ENCODE data around the gene TEX101. TPM values are rescaled to one million over a fixed set of nuclear protein-coding genes. Genes with fewer than 3 reads are reported as not detected.

The TEX101 gene
- total RNA-seq, 1 donor from 2014 or later, result not detected

- H3K36me3 Mint-ChIP-seq, result no peaks in the 10 kb centered on the region
- H3K9me3 Mint-ChIP-seq, result peaks cover 17% of the 10 kb centered on the region
- no peak for DNase-seq (ENCODE audit: low spot score in 2 of 2, unreplicated experiment in 2 of 2)
- no peak overlapping the region for H3K27ac Mint-ChIP-seq
- H3K27me3 Mint-ChIP-seq (ENCODE audit: low read depth), result peaks cover 8% of the 10 kb centered on the region
- no peak for TF ChIP-seq CTCF (IDR thresholded peaks at IDR 0.05; ENCODE audit: unreplicated experiment)
- no peak overlapping the region for H3K4me3 Mint-ChIP-seq
- H3K4me1 Mint-ChIP-seq, result no peaks in the 10 kb centered on the region
Measured at GRCh38 chr19:43395561-43395960, 19.1 kb upstream of the TEX101 start.

DNA sequence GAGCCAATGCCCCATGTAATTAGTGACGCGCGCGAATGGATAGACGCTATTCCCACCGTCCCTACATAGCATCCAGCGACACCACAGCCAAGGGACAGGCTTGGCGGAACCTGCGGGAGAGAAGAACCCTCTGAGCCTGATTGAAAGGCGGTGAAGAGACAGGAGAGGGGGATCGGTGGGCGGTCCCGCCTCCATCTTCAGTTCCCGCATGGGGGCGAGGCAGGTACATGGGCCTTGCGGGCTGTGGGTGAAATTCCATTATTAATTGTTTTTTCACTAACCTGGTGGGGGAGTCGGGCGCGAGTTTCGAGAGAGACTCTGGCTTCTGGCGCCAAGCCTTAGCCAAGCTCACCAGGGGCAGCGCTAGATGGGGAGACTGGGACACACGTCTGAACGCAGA, 8.4 kb upstream of the TEX101 start:
- Mint-ChIP-seq H3K27me3 (ENCODE audit: low read depth) (no peaks in the 10 kb centered on the region), H3K36me3 (no peaks in the 10 kb centered on the region), H3K4me3 (no peak overlapping the region), H3K4me1 (no peaks in the 10 kb centered on the region), H3K27ac (no peak overlapping the region), H3K9me3 (peaks cover 11% of the 10 kb centered on the region)
- DNase-seq (ENCODE audit: low spot score in 2 of 2, unreplicated experiment in 2 of 2), result no peak
- TF ChIP-seq CTCF (IDR thresholded peaks at IDR 0.05; ENCODE audit: unreplicated experiment), result no peak

DNA sequence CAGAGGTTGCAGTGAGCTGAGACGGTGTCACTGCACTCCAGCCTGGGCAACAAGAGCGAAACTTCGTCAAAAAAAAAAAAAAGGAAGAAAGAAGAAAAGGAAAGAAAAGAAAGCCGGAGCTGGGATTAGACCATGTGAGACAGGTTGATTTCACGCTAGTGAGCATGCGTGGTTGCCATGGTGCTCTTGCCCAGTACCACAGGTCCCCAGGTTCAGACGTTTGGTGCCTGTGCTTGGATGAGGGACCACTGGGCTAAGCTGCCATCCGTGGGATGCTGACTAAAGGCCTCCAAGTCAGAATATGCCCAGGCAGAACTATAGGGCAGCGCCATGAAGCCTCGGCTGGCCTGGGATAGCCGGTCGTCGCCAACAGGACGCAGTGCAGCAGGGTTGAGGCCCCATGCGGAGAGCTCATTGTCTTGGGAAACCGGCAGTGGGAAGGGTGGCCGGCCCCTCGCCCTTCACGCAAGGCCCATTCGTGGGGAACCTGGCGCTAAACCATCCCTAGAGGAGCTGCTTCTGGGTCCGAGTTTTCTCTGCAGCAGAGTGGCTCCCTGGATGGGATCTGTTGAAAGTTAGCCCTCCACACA, 7.2 kb upstream of the TEX101 start:
- Mint-ChIP-seq H3K27ac (no peak overlapping the region), H3K4me3 (no peak overlapping the region), H3K27me3 (ENCODE audit: low read depth) (no peaks in the 10 kb centered on the region), H3K4me1 (no peaks in the 10 kb centered on the region), H3K9me3 (peaks cover 14% of the 10 kb centered on the region), H3K36me3 (no peaks in the 10 kb centered on the region)
- DNase-seq (ENCODE audit: low spot score in 2 of 2, unreplicated experiment in 2 of 2), result no peak
- no peak for TF ChIP-seq CTCF (IDR thresholded peaks at IDR 0.05; ENCODE audit: unreplicated experiment)

- no peak for DNase-seq (ENCODE audit: low spot score in 2 of 2, unreplicated experiment in 2 of 2)
- Mint-ChIP-seq H3K4me1 (no peaks in the 10 kb centered on the region), H3K27me3 (ENCODE audit: low read depth) (no peaks in the 10 kb centered on the region), H3K9me3 (peaks cover 16% of the 10 kb centered on the region), H3K36me3 (no peaks in the 10 kb centered on the region), H3K27ac (no peak overlapping the region), H3K4me3 (no peak overlapping the region)
- no peak for TF ChIP-seq CTCF (IDR thresholded peaks at IDR 0.05; ENCODE audit: unreplicated experiment)
Measured at GRCh38 chr19:43408043-43408442, 6.6 kb upstream of the TEX101 start.

DNA sequence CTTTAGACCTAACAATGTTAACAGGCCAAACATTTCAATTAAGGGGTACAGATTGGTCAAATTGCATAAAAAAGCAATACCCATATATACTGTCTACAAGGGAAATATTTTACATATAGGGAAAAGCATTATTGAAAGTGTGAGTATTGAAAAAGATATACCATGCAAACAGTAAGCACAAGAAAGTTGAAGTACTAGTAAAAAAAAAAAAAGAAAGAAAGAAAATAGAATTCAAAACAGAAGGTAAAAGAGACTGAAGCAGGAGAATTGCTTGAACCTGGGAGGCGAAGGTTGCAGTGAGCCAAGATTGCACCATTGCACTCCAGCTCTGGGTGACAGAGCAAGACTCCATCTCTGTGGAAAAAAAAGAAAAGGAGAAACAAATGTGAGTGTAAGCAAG, 5.3 kb upstream of the TEX101 start:
- H3K9me3 Mint-ChIP-seq, result peaks cover 18% of the 10 kb centered on the region
- no peak for TF ChIP-seq CTCF (IDR thresholded peaks at IDR 0.05; ENCODE audit: unreplicated experiment)
- H3K4me3 Mint-ChIP-seq, result no peak overlapping the region
- no peaks in the 10 kb centered on the region for H3K4me1 Mint-ChIP-seq
- no peak for DNase-seq (ENCODE audit: low spot score in 2 of 2, unreplicated experiment in 2 of 2)
- no peaks in the 10 kb centered on the region for H3K36me3 Mint-ChIP-seq
- H3K27ac Mint-ChIP-seq, result no peak overlapping the region
- H3K27me3 Mint-ChIP-seq (ENCODE audit: low read depth), result no peaks in the 10 kb centered on the region

GRCh38 chr19:43412441-43412840, 2.2 kb upstream of the TEX101 start:
- H3K4me3 Mint-ChIP-seq, result no peak overlapping the region
- H3K4me1 Mint-ChIP-seq, result no peaks in the 10 kb centered on the region
- no peaks in the 10 kb centered on the region for H3K27me3 Mint-ChIP-seq (ENCODE audit: low read depth)
- no peak overlapping the region for H3K27ac Mint-ChIP-seq
- H3K36me3 Mint-ChIP-seq, result no peaks in the 10 kb centered on the region
- no peak for DNase-seq (ENCODE audit: low spot score in 2 of 2, unreplicated experiment in 2 of 2)
- no peak for TF ChIP-seq CTCF (IDR thresholded peaks at IDR 0.05; ENCODE audit: unreplicated experiment)
- H3K9me3 Mint-ChIP-seq, result peaks cover 19% of the 10 kb centered on the region

Measured in mesothelial cell of epicardium (in vitro differentiated cells).